Measurements from ENCODE around the gene SMIM45.

SMIM45 gene

DNA sequence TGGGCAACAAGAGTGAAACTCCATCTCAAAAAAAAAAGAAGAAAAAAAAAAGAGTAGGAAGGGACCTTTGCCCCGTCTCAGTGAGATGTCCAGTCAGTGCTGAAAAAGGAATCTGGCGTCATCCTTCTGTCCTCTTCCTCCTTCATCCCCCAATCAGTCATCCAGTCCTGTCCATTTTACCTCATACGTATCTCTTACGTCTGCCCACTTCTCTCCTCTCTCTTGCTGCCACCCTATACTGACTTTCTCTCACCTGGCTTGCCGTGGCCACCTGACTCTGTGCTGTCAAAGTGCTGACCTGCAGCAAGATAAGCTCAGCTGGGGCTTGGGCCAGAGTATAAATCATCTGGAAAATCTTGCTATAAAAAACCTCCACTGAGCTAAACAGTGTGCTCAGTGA is 30.9 kb downstream of the SMIM45 start:
- H3K4me3 Mint-ChIP-seq = no peak overlapping the region
- no peak overlapping the region for H2BK15ac ChIP-seq (ENCODE audit: low read depth, low read length)

More for the DNA sequence above, 30.9 kb downstream of the SMIM45 start:
- H4K91ac ChIP-seq (ENCODE audit: insufficient read length, low read depth, low read length) = no peak overlapping the region
- H3T11ph ChIP-seq (ENCODE audit: low read length) = no peak overlapping the region
- no peaks in the 10 kb centered on the region for H3K23me2 ChIP-seq (ENCODE audit: insufficient read length, low read depth, low read length, poor library complexity, severe bottlenecking)
- H3K4me2 ChIP-seq (ENCODE audit: insufficient read depth, insufficient read length, low read length) = no peak overlapping the region
- no peaks in the 10 kb centered on the region for H3K79me1 ChIP-seq (ENCODE audit: insufficient read depth, low read depth, low read length, poor library complexity, severe bottlenecking)
- no peak overlapping the region for H4K5ac ChIP-seq (ENCODE audit: insufficient read length, low read depth, low read length)
- H3K56ac ChIP-seq (ENCODE audit: insufficient read length, low read depth, low read length) = no peak overlapping the region
- H3K27me3 ChIP-seq (ENCODE audit: insufficient read depth, low read length) = no peaks in the 10 kb centered on the region
- Mint-ChIP-seq H3K4me1 (peaks cover 8 to 12% of the 10 kb centered on the region in 2 experiments), H3K27me3 (ENCODE audit: low read depth) (peaks cover 18% of the 10 kb centered on the region), H3K9me3 (no peaks in the 10 kb centered on the region; a peak in 1 of 5 replicates), H3K36me3 (ENCODE audit: insufficient read depth in 1 of 3, low read depth in 3 of 3) (peaks cover 10 to 23% (median 18%) of the 10 kb centered on the region in 3 experiments), H3K27ac (no peak overlapping the region; a peak in 1 of 7 replicates)
- H4K8ac ChIP-seq (replicated peaks; ENCODE audit: insufficient read length, low read depth, low read length) = no peak overlapping the region
- no peaks in the 10 kb centered on the region for H3K9me3 ChIP-seq (ENCODE audit: control insufficient read depth, low read depth, low read length)
- no peak overlapping the region for H2AK5ac ChIP-seq (ENCODE audit: insufficient read length, low read length)
- no peak overlapping the region for H2AFZ ChIP-seq (ENCODE audit: low read length)
- H3K23ac ChIP-seq (ENCODE audit: insufficient read length, low read depth, low read length) = no peak overlapping the region
- no peak overlapping the region for H3K18ac ChIP-seq (ENCODE audit: insufficient read length, low read depth, low read length)
- no peak overlapping the region for H3K27ac ChIP-seq (ENCODE audit: insufficient read length, low read depth, low read length)
- no CpG with 5 or more reads among the region's 5 CpGs for WGBS (ENCODE audit: extremely low coverage, insufficient read length, low lambda C conversion rate)
- H3K9ac ChIP-seq (ENCODE audit: extremely low read depth, insufficient read length, low read length) = no peak overlapping the region
- no peak for DNase-seq
- H2BK20ac ChIP-seq (ENCODE audit: low read depth, low read length, poor library complexity, severe bottlenecking) = no peak overlapping the region
- TF ChIP-seq, protein P1, sequence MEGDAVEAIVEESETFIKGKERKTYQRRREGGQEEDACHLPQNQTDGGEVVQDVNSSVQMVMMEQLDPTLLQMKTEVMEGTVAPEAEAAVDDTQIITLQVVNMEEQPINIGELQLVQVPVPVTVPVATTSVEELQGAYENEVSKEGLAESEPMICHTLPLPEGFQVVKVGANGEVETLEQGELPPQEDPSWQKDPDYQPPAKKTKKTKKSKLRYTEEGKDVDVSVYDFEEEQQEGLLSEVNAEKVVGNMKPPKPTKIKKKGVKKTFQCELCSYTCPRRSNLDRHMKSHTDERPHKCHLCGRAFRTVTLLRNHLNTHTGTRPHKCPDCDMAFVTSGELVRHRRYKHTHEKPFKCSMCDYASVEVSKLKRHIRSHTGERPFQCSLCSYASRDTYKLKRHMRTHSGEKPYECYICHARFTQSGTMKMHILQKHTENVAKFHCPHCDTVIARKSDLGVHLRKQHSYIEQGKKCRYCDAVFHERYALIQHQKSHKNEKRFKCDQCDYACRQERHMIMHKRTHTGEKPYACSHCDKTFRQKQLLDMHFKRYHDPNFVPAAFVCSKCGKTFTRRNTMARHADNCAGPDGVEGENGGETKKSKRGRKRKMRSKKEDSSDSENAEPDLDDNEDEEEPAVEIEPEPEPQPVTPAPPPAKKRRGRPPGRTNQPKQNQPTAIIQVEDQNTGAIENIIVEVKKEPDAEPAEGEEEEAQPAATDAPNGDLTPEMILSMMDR (conservative IDR thresholded peaks at IDR 0.05) = no peak
- H3K14ac ChIP-seq (ENCODE audit: insufficient read depth, low read length) = no peak overlapping the region
- peaks cover 1% of the 10 kb centered on the region; the same call in 1 of the 2 replicates for H3K4me1 ChIP-seq (ENCODE audit: insufficient read depth, low read length)
- no peak overlapping the region for H2BK5ac ChIP-seq (ENCODE audit: insufficient read length, low read length)
- H2BK12ac ChIP-seq (ENCODE audit: insufficient read length, low read depth, low read length) = no peak overlapping the region
- H4K20me1 ChIP-seq (ENCODE audit: control insufficient read depth, insufficient read depth, insufficient read length) = no peaks in the 10 kb centered on the region
- H2BK120ac ChIP-seq (ENCODE audit: low read depth, low read length, poor library complexity, severe bottlenecking) = no peak overlapping the region
- no peaks in the 10 kb centered on the region for H3K79me2 ChIP-seq (ENCODE audit: insufficient read depth, low read length)
- H3K4ac ChIP-seq (ENCODE audit: low read depth, low read length) = no peak overlapping the region
